SK-N-SH treated with all-trans-retinoic acid at 6 μM for 48 hours (cell line): Measurements from ENCODE around the gene ANAPC1.

Experiments
- ATAC-seq: fragments of 200-7000 bp; cut with Tn5 transposase; 3 replicates; pipeline ENCODE4 v1.9.1; 2020; ENCODE audit warnings: mild to moderate bottlenecking, moderate library complexity
- ARNTL ChIP-seq: fragments of 450-650 bp; formaldehyde crosslinking; IDR thresholded peaks from 2 replicates; pipeline ENCODE4 v1.5.0; 2020; ENCODE audit warnings: low read depth, mild to moderate bottlenecking, moderate library complexity, borderline replicate concordance
- BACH2 ChIP-seq: fragments of 250-450 bp; sonication (Bioruptor Pico); IDR thresholded peaks from 2 replicates; pipeline ENCODE4 v1.9.0; 2021; ENCODE audit warnings: mild to moderate bottlenecking, borderline replicate concordance
- CREB5 ChIP-seq: fragments of 250-450 bp; sonication (Bioruptor Pico); IDR thresholded peaks from 2 replicates; pipeline ENCODE4 v1.5.1; 2020; ENCODE audit warnings: low read depth, mild to moderate bottlenecking, moderate library complexity
- CSDC2 ChIP-seq: fragments of 250-450 bp; sonication (Bioruptor Pico); IDR thresholded peaks from 2 replicates; pipeline ENCODE4 v1.5.0; 2020; ENCODE audit warnings: mild to moderate bottlenecking, moderate library complexity
- CSRNP3 ChIP-seq: fragments of 250-450 bp; sonication (Bioruptor Pico); IDR thresholded peaks from 2 replicates; pipeline ENCODE4 v1.5.1; 2021; ENCODE audit warnings: mild to moderate bottlenecking, moderate library complexity
- ESRRG ChIP-seq: fragments of 250-450 bp; sonication (Bioruptor Pico); IDR thresholded peaks from 2 replicates; pipeline ENCODE4 v1.6.1; 2021; ENCODE audit warnings: mild to moderate bottlenecking
- GLIS3 ChIP-seq: fragments of 250-450 bp; sonication (Bioruptor Pico); IDR thresholded peaks from 2 replicates; pipeline ENCODE4 v1.5.0; 2020; ENCODE audit warnings: mild to moderate bottlenecking, moderate library complexity
- ISL1 ChIP-seq: fragments of 250-450 bp; sonication (Bioruptor Pico); IDR thresholded peaks from 2 replicates; pipeline ENCODE4 v2.1.2; 2022; ENCODE audit warnings: mild to moderate bottlenecking, moderate library complexity
- OSR1 ChIP-seq: fragments of 250-450 bp; sonication (Bioruptor Pico); IDR thresholded peaks from 2 replicates; pipeline ENCODE4 v1.8.0; 2022; ENCODE audit warnings: moderate library complexity, mild to moderate bottlenecking, inconsistent platforms
- POU6F1 ChIP-seq: fragments of 250-450 bp; sonication (Bioruptor Pico); IDR thresholded peaks from 2 replicates; pipeline ENCODE4 v1.8.0; 2021; ENCODE audit warnings: low read depth, mild to moderate bottlenecking, moderate library complexity, borderline replicate concordance
- PPARA ChIP-seq: fragments of 250-450 bp; sonication (Bioruptor Pico); IDR thresholded peaks from 2 replicates; pipeline ENCODE4 v1.5.0; 2020; ENCODE audit warnings: mild to moderate bottlenecking, borderline replicate concordance
- RARB ChIP-seq: fragments of 250-450 bp; sonication (Bioruptor Pico); IDR thresholded peaks from 2 replicates; pipeline ENCODE4 v1.8.0; 2021; ENCODE audit warnings: mild to moderate bottlenecking, moderate library complexity
- SNAI2 ChIP-seq: fragments of 250-450 bp; sonication (Bioruptor Pico); IDR thresholded peaks from 2 replicates; pipeline ENCODE4 v1.5.0; 2020; ENCODE audit warnings: mild to moderate bottlenecking, moderate library complexity
- TCF4 ChIP-seq: fragments of 250-450 bp; sonication (Bioruptor Pico); IDR thresholded peaks from 2 replicates; pipeline ENCODE4 v1.8.0; 2021; ENCODE audit warnings: mild to moderate bottlenecking, moderate library complexity, borderline replicate concordance
- TOX ChIP-seq: fragments of 250-450 bp; sonication (Bioruptor Pico); IDR thresholded peaks from 2 replicates; pipeline ENCODE4 v1.8.0; 2021; ENCODE audit warnings: mild to moderate bottlenecking, moderate library complexity, borderline replicate concordance
- TSHZ2 ChIP-seq: fragments of 250-450 bp; sonication (Bioruptor Pico); IDR thresholded peaks from 2 replicates; pipeline ENCODE4 v1.5.0; 2020; ENCODE audit warnings: mild to moderate bottlenecking, moderate library complexity
- ZC3H10 ChIP-seq: fragments of 250-450 bp; sonication (Bioruptor Pico); IDR thresholded peaks from 2 replicates; pipeline ENCODE4 v1.5.1; 2021; ENCODE audit warnings: mild to moderate bottlenecking, moderate library complexity
- ZFP3 ChIP-seq: fragments of 250-450 bp; sonication (Bioruptor Pico); IDR thresholded peaks from 2 replicates; pipeline ENCODE4 v1.5.0; 2020; ENCODE audit warnings: mild to moderate bottlenecking, moderate library complexity
- ZFP30 ChIP-seq: fragments of 450-650 bp; formaldehyde crosslinking; IDR thresholded peaks from 2 replicates; pipeline ENCODE4 v1.5.0; 2022; ENCODE audit warnings: mild to moderate bottlenecking, moderate library complexity
- ZNF565 ChIP-seq: fragments of 450-650 bp; formaldehyde crosslinking; conservative IDR thresholded peaks from 2 replicates; pipeline ENCODE4 v1.5.0; 2020; ENCODE audit warnings: low read depth, mild to moderate bottlenecking, moderate library complexity
- ZNF70 ChIP-seq: fragments of 450-650 bp; formaldehyde crosslinking; IDR thresholded peaks from 2 replicates; pipeline ENCODE4 v1.5.0; 2020; ENCODE audit warnings: mild to moderate bottlenecking, moderate library complexity
- ZNF8 ChIP-seq: fragments of 450-650 bp; formaldehyde crosslinking; IDR thresholded peaks from 2 replicates; pipeline ENCODE4 v1.5.0; 2020; ENCODE audit warnings: mild to moderate bottlenecking, moderate library complexity

Gene ANAPC1

GRCh38 chr2:111883661-111884591 is at the start of gene ANAPC1:
Gene ANAPC1, minus strand, starts transcription at chr2:111884193. Its CDS starts 3,368 bp downstream, at chr2:111880825.
- peak; percentile 98 for ATAC-seq
- TF ChIP-seq CSDC2 (CRISPR knock-in tag), result no peak
- peak; percentile 26; the same call in 1 of the 2 replicates for TF ChIP-seq ZFP3 (CRISPR knock-in tag)

- TF ChIP-seq ZC3H10, result no peak
- no peak for TF ChIP-seq ZNF565 (CRISPR knock-in tag)
- no peak for TF ChIP-seq ARNTL
- no peak for TF ChIP-seq CSDC2 (CRISPR knock-in tag)
- no peak for TF ChIP-seq SNAI2 (CRISPR knock-in tag)
- TF ChIP-seq ZNF70, result no peak
- TF ChIP-seq CREB5 (CRISPR knock-in tag), result no peak
- TF ChIP-seq PPARA (CRISPR knock-in tag), result no peak
- TF ChIP-seq CSRNP3 (CRISPR knock-in tag), result no peak
- TF ChIP-seq ZNF8 (CRISPR knock-in tag), result no peak
- no peak for TF ChIP-seq TOX (CRISPR knock-in tag)
- TF ChIP-seq ZFP30 (CRISPR knock-in tag), result no peak
- TF ChIP-seq RARB (CRISPR knock-in tag), result no peak
- no peak for TF ChIP-seq ZFP3 (CRISPR knock-in tag)
- no peak for TF ChIP-seq BACH2
- no peak for TF ChIP-seq TSHZ2 (CRISPR knock-in tag)
- no peak for TF ChIP-seq OSR1 (CRISPR knock-in tag)
- no peak for TF ChIP-seq ESRRG (CRISPR knock-in tag)
- no peak for TF ChIP-seq POU6F1 (CRISPR knock-in tag)
- no peak for TF ChIP-seq GLIS3
- no peak for ATAC-seq
These were observed 48.9 kb upstream of the ANAPC1 start for GRCh38 chr2:111932841-111933291.

- ATAC-seq, result no peak; the same call in 1 of the 3 replicates
- TF ChIP-seq ESRRG (CRISPR knock-in tag) (no peak), ZNF8 (CRISPR knock-in tag) (no peak), ISL1 (CRISPR knock-in tag) (no peak), OSR1 (CRISPR knock-in tag) (no peak), ARNTL (no peak), ZNF565 (CRISPR knock-in tag) (no peak), ZC3H10 (no peak), PPARA (CRISPR knock-in tag) (no peak), TCF4 (CRISPR knock-in tag) (no peak), POU6F1 (CRISPR knock-in tag) (no peak), ZFP30 (CRISPR knock-in tag) (no peak), TOX (CRISPR knock-in tag) (no peak), BACH2 (no peak), CSRNP3 (CRISPR knock-in tag) (no peak), CSDC2 (CRISPR knock-in tag) (no peak), RARB (CRISPR knock-in tag) (no peak), ZFP3 (CRISPR knock-in tag) (no peak), CREB5 (CRISPR knock-in tag) (no peak)
These were observed 46.9 kb upstream of the ANAPC1 start for GRCh38 chr2:111930875-111931274.
